SHP77 treated with DMSO at 0.1 percent for 48 hours (cell line): ENCODE measurements around the gene GTSF1L.

Experiments used
- DNase-seq: peaks from one replicate; lab custom pipeline; 2025; lab: John Stamatoyannopoulos, UW

The GTSF1L gene

DNA sequence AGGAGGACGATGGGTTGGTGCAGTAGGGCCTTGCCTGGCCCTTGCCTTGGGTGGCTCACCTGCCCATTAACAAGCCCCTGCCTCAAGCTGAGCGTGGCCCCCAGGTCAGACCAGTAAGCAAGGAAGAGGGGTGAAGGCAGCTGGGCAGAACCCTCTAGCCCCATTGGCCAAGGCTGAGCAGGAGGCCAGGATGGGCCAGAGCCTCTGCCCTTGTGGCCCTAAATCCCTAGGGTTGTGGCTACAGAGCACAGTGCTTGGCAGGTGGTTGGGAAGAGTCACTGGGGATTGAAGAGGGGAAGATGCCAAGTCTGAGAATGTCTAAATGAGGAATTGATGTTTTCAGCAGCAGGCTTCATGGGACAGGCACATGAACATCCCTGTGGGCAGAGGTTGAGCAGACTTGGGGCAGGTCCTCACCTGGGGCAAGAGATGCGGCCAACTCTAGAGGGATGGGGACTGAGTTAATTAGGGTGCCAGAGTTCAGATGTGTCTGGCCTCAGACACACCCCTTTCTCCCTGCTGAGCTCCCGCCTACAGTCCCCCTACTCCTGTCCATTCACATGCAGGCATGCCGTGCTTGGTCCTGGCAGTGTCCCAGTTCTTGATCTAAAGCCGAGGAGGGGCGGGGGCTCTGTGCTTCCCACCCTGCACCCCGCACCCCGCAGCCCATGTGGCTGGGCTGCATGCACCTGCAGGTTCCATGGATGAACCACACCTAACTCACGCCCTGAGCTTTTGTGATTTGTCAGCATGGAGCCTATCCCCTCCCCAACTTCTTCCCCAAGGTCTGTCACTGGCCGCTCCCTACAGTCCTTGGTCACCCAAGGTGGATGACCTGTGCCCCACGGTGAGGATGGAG is 9.8 kb downstream of the GTSF1L start:
- no peak for DNase-seq

DNA sequence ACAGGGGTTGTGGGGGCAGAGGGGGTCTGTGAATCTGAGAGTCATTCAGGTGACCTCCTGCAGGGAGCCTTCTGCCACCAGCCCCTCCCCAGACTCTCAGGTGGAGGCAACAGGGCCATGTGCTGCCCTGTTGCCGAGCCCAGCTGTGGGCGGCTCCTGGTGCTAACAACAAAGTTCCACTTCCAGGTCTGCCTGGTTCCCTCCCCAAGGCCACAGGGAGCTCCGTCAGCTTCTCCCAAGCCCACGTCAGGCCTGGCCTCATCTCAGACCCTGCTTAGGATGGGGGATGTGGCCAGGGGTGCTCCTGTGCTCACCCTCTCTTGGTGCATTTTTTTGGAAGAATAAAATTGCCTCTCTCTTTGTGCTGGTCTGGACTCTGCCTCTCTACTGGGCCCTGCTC is 10.7 kb downstream of the GTSF1L start:
- no peak for DNase-seq

- DNase-seq: no peak
These were observed 11.3 kb downstream of the GTSF1L start for GRCh38 chr20:43715511-43715910.

GRCh38 chr20:43715044-43715443 is 11.8 kb downstream of the GTSF1L start:
- DNase-seq: no peak

GRCh38 chr20:43711098-43711654 is 15.6 kb downstream of the GTSF1L start:
- no peak for DNase-seq

DNA sequence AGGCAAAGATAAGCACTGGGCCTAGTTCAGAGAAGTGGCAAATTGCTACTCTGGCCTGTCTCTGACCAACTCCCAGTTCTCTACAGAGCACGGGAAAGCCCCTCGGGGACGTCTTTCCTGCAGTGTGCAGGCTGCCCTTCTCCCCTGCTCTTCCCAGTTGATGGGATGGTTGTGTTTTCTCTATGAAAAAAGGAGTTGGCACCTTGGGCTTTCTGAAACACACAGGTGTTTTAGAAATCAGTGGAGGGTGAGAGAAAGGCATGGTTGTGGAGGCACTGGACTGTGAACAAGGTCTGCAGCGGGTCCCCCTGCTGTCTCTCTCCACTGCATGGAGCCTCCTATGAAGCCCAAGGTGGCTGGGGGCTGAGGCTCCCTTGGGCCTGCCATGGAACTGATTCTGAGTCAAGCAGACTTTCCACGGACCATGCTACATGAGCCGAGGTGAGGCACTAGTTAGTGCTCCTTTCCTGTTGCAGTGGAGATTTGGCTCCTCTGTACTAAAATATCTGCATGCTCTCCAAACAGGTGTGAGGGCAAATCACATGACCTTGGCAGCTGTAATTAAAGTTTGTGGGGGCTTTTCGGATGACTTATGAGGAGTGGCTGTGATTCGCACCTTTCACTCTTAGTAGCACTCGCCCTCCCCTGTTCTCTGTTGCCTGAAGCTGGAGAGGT is 16.3 kb downstream of the GTSF1L start:
- no peak for DNase-seq

GRCh38 chr20:43702502-43702901 is 24.3 kb downstream of the GTSF1L start:
- DNase-seq: no peak

DNA sequence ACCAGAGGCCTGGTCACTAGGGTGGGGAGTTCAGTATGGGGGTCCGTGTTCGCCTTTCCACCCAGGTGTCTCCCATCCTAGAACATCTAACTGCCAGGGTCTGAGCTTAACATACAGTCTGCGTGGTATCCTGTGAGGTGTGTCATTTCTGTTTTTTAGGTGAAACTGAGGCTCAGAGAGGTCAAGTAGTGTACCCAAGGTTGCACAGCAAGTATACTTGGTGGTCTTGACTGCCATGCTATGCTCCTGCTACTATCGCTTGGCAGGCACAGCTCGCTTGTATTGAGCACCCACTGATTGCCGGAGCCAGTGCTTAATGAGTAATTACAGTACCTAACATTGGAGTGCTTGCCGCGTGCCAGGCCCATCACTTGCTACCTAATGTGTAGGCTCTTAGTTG is 26.2 kb downstream of the GTSF1L start:
- no peak for DNase-seq

GRCh38 chr20:43699941-43700565 is 26.7 kb downstream of the GTSF1L start:
- DNase-seq: no peak

- DNase-seq: no peak
These were observed 31.2 kb downstream of the GTSF1L start for GRCh38 chr20:43695571-43695970.

GRCh38 chr20:43694763-43695162 is 32.0 kb downstream of the GTSF1L start:
- DNase-seq: no peak

GRCh38 chr20:43691928-43692524 is 34.8 kb downstream of the GTSF1L start:
- peak; percentile 1 for DNase-seq

- DNase-seq: no peak
These were observed 35.7 kb downstream of the GTSF1L start for GRCh38 chr20:43690943-43691598.

GRCh38 chr20:43689165-43689564 is 37.6 kb downstream of the GTSF1L start:
- DNase-seq: no peak

DNA sequence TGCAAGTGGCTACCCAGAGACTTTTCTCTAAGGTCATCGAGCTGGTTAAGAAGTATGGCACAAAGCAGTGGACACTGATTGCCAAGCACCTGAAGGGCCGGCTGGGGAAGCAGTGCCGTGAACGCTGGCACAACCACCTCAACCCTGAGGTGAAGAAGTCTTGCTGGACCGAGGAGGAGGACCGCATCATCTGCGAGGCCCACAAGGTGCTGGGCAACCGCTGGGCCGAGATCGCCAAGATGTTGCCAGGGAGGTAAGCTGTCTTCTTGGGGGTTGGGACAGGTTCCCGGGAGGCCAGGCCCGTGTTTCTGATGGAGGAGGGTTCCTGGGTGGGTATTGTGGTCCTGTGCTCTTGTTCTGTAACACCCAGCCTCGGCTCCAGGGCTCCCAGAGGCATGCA is 40.0 kb downstream of the GTSF1L start:
- DNase-seq: no peak

DNA sequence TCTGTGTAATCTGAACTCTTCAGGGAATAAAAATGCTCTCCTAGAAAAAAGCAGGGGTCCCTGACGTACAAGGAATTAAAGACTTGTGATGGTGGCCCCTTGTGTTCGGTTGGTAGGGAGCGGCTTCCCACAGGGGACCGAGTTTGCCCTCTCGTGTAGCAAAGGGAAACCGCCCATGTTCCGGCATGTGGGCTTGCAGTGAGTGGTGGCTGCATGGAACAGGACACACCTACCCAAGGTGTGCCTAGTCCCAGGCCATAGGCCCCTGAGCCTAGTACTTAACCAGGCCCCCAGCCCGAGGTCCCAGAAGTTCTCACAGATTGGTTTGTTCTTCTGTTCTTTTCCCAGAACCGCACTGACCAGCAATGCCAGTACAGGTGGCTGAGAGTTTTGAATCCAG is 44.4 kb downstream of the GTSF1L start:
- DNase-seq: no peak

GRCh38 chr20:43681991-43682410 is 44.8 kb downstream of the GTSF1L start:
- DNase-seq: no peak

- DNase-seq: no peak
These were observed 45.3 kb downstream of the GTSF1L start for GRCh38 chr20:43681468-43681942.

DNA sequence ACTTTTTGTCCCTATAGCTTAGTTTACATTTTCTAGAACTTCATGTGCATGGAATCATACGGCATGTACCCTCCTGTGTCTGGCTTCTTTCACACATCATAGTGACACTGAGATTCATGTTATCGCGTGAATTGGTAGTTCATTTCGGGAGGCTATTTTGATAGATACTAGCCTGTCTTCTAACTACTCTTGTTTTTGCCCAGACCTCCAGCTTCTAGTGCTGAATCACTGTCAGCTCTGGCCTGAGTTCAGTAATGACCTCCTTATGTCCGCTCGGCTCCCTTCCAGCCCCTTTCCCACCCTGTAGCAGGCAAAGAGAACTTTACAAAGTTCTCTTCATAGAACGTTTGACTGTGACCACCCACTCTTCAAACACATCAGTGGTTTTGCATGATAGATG is 45.8 kb downstream of the GTSF1L start:
- DNase-seq: no peak

GRCh38 chr20:43676368-43676767 is 50.4 kb downstream of the GTSF1L start:
- DNase-seq: no peak
